ENCODE data around the gene ST6GALNAC1.

ST6GALNAC1 gene

GRCh38 chr17:76585033-76585648 is 58.4 kb downstream of the ST6GALNAC1 start:
- Histone ChIP-seq H3K9ac (ENCODE audit: low read depth, low read length, poor library complexity) (peak overlapping the region; percentile 63), H3K14ac (ENCODE audit: low read length) (no peak overlapping the region), H3K4me1 (ENCODE audit: control insufficient read depth in 2 of 2, insufficient read depth in 1 of 2, low read depth in 1 of 2, low read length in 2 of 2) (peaks cover 15 to 22% of the 10 kb centered on the region in 2 donors), H2AK5ac (ENCODE audit: low read depth, low read length) (no peak overlapping the region), H3K27ac (replicated peaks; ENCODE audit: low read length) (no peak overlapping the region), H2AFZ (ENCODE audit: low read length) (peak overlapping the region; percentile 90), H3K23ac (ENCODE audit: low read depth, low read length, poor library complexity) (peak overlapping the region; percentile 75), H3K4me2 (ENCODE audit: insufficient read depth, low read length, poor library complexity, severe bottlenecking) (peak overlapping the region; percentile 73), H4K91ac (ENCODE audit: low read depth, low read length, poor library complexity) (no peak overlapping the region), H3K18ac (ENCODE audit: low read length) (peak overlapping the region; percentile 79), H4K8ac (ENCODE audit: low read depth, low read length) (no peak overlapping the region), H2BK15ac (ENCODE audit: low read length) (peak overlapping the region; percentile 51), H2BK12ac (ENCODE audit: low read length) (no peak overlapping the region), H3K9me3 (replicated peaks in 1 of 2; ENCODE audit: control insufficient read depth in 2 of 2, insufficient read depth in 1 of 2, low read depth in 1 of 2, low read length in 2 of 2) (peaks cover 0 to 3% of the 10 kb centered on the region in 2 donors), H2BK5ac (ENCODE audit: low read length) (peak overlapping the region; percentile 47), H3K4ac (ENCODE audit: low read length) (no peak overlapping the region), H3K4me3 (ENCODE audit: low read length in 2 of 2) (peak overlapping the region; percentile 9 to 75), H2BK120ac (ENCODE audit: low read depth, low read length) (no peak overlapping the region), H3K27me3 (ENCODE audit: control insufficient read depth in 3 of 3, insufficient read depth in 3 of 3, low read depth in 1 of 3, low read length in 3 of 3) (peaks cover 8 to 80% (median 38%) of the 10 kb centered on the region in 3 experiments), H3K36me3 (replicated peaks in 1 of 2; ENCODE audit: control insufficient read depth in 2 of 2, insufficient read depth in 2 of 2, low read length in 2 of 2) (no peaks in the 10 kb centered on the region), H3K79me1 (ENCODE audit: low read depth, low read length) (no peaks in the 10 kb centered on the region)
- no CpG with 5 or more reads among the region's 62 CpGs for WGBS, 2 donors (ENCODE audit: extremely low coverage in 2 of 2, insufficient read length in 2 of 2, insufficient replicate concordance in 1 of 2)
- DNase-seq (ENCODE audit: low spot score), result peak; percentile 36

GRCh38 chr17:76584427-76585032 is 59.0 kb downstream of the ST6GALNAC1 start:
- no peak overlapping the region for H3K14ac ChIP-seq (ENCODE audit: low read length)
- no peak overlapping the region for H2BK12ac ChIP-seq (ENCODE audit: low read length)
- H2BK5ac ChIP-seq (ENCODE audit: low read length), result no peak overlapping the region
- H3K4me2 ChIP-seq (ENCODE audit: insufficient read depth, low read length, poor library complexity, severe bottlenecking), result peak overlapping the region; percentile 73
- H2BK120ac ChIP-seq (ENCODE audit: low read depth, low read length), result no peak overlapping the region
- peaks cover 8 to 80% (median 38%) of the 10 kb centered on the region in 3 experiments for H3K27me3 ChIP-seq (ENCODE audit: control insufficient read depth in 3 of 3, insufficient read depth in 3 of 3, low read depth in 1 of 3, low read length in 3 of 3)
- peak; percentile 24 for DNase-seq (ENCODE audit: low spot score)
- H4K91ac ChIP-seq (ENCODE audit: low read depth, low read length, poor library complexity), result no peak overlapping the region
- H2AFZ ChIP-seq (ENCODE audit: low read length), result peak overlapping the region; percentile 90
- peaks cover 0 to 3% of the 10 kb centered on the region in 2 donors for H3K9me3 ChIP-seq (replicated peaks in 1 of 2; ENCODE audit: control insufficient read depth in 2 of 2, insufficient read depth in 1 of 2, low read depth in 1 of 2, low read length in 2 of 2)
- H2AK5ac ChIP-seq (ENCODE audit: low read depth, low read length), result no peak overlapping the region
- H3K36me3 ChIP-seq (replicated peaks in 1 of 2; ENCODE audit: control insufficient read depth in 2 of 2, insufficient read depth in 2 of 2, low read length in 2 of 2), result no peaks in the 10 kb centered on the region
- H3K79me1 ChIP-seq (ENCODE audit: low read depth, low read length), result no peaks in the 10 kb centered on the region
- H3K4ac ChIP-seq (ENCODE audit: low read length), result no peak overlapping the region
- H3K23ac ChIP-seq (ENCODE audit: low read depth, low read length, poor library complexity), result no peak overlapping the region
- no peak overlapping the region for H4K8ac ChIP-seq (ENCODE audit: low read depth, low read length)
- no CpG with 5 or more reads among the region's 17 CpGs for WGBS, 2 donors (ENCODE audit: extremely low coverage in 2 of 2, insufficient read length in 2 of 2, insufficient replicate concordance in 1 of 2)
- no peak overlapping the region for H2BK15ac ChIP-seq (ENCODE audit: low read length)
- H3K27ac ChIP-seq (replicated peaks; ENCODE audit: low read length), result no peak overlapping the region
- peaks cover 15 to 22% of the 10 kb centered on the region in 2 donors for H3K4me1 ChIP-seq (ENCODE audit: control insufficient read depth in 2 of 2, insufficient read depth in 1 of 2, low read depth in 1 of 2, low read length in 2 of 2)
- no peak overlapping the region for H3K9ac ChIP-seq (ENCODE audit: low read depth, low read length, poor library complexity)
- H3K18ac ChIP-seq (ENCODE audit: low read length), result peak overlapping the region; percentile 6
- H3K4me3 ChIP-seq (ENCODE audit: low read length in 2 of 2), result peak overlapping the region; percentile 3 to 75

GRCh38 chr17:76582660-76583059 is 60.9 kb downstream of the ST6GALNAC1 start:
- Histone ChIP-seq H3K14ac (ENCODE audit: low read length) (no peak overlapping the region), H2BK120ac (ENCODE audit: low read depth, low read length) (no peak overlapping the region), H3K4me3 (ENCODE audit: low read length in 2 of 2) (no peak overlapping the region), H3K9ac (ENCODE audit: low read depth, low read length, poor library complexity) (no peak overlapping the region), H3K4me2 (ENCODE audit: insufficient read depth, low read length, poor library complexity, severe bottlenecking) (no peak overlapping the region), H2AFZ (ENCODE audit: low read length) (no peak overlapping the region), H3K18ac (ENCODE audit: low read length) (no peak overlapping the region), H3K4ac (ENCODE audit: low read length) (no peak overlapping the region), H3K36me3 (replicated peaks in 1 of 2; ENCODE audit: control insufficient read depth in 2 of 2, insufficient read depth in 2 of 2, low read length in 2 of 2) (no peaks in the 10 kb centered on the region), H3K27ac (replicated peaks; ENCODE audit: low read length) (no peak overlapping the region), H3K27me3 (ENCODE audit: control insufficient read depth in 3 of 3, insufficient read depth in 3 of 3, low read depth in 1 of 3, low read length in 3 of 3) (peaks cover 8 to 65% (median 40%) of the 10 kb centered on the region in 3 experiments), H2BK5ac (ENCODE audit: low read length) (no peak overlapping the region), H3K9me3 (replicated peaks in 1 of 2; ENCODE audit: control insufficient read depth in 2 of 2, insufficient read depth in 1 of 2, low read depth in 1 of 2, low read length in 2 of 2) (peaks cover 0 to 3% of the 10 kb centered on the region in 2 donors), H2BK15ac (ENCODE audit: low read length) (no peak overlapping the region), H2AK5ac (ENCODE audit: low read depth, low read length) (no peak overlapping the region), H3K4me1 (ENCODE audit: control insufficient read depth in 2 of 2, insufficient read depth in 1 of 2, low read depth in 1 of 2, low read length in 2 of 2) (peaks cover 16 to 17% of the 10 kb centered on the region in 2 donors), H3K79me1 (ENCODE audit: low read depth, low read length) (no peaks in the 10 kb centered on the region), H4K8ac (ENCODE audit: low read depth, low read length) (no peak overlapping the region), H3K23ac (ENCODE audit: low read depth, low read length, poor library complexity) (no peak overlapping the region), H4K91ac (ENCODE audit: low read depth, low read length, poor library complexity) (no peak overlapping the region), H2BK12ac (ENCODE audit: low read length) (no peak overlapping the region)
- WGBS, 2 donors (ENCODE audit: extremely low coverage in 2 of 2, insufficient read length in 2 of 2, insufficient replicate concordance in 1 of 2), result no CpG with 5 or more reads among the region's 3 CpGs
- DNase-seq (ENCODE audit: low spot score), result no peak

- Histone ChIP-seq H2AK5ac (ENCODE audit: low read depth, low read length) (peak overlapping the region; percentile 58), H3K18ac (ENCODE audit: low read length) (peak overlapping the region; percentile 19), H3K4me3 (ENCODE audit: low read length in 2 of 2) (no peak overlapping the region), H2AFZ (ENCODE audit: low read length) (no peak overlapping the region), H3K4me2 (ENCODE audit: insufficient read depth, low read length, poor library complexity, severe bottlenecking) (peak overlapping the region; percentile 21), H3K14ac (ENCODE audit: low read length) (no peak overlapping the region), H3K9ac (ENCODE audit: low read depth, low read length, poor library complexity) (no peak overlapping the region), H4K91ac (ENCODE audit: low read depth, low read length, poor library complexity) (no peak overlapping the region), H3K23ac (ENCODE audit: low read depth, low read length, poor library complexity) (no peak overlapping the region), H3K27ac (replicated peaks; ENCODE audit: low read length) (no peak overlapping the region), H3K27me3 (ENCODE audit: control insufficient read depth in 3 of 3, insufficient read depth in 3 of 3, low read depth in 1 of 3, low read length in 3 of 3) (peaks cover 8 to 54% (median 31%) of the 10 kb centered on the region in 3 experiments), H4K8ac (ENCODE audit: low read depth, low read length) (no peak overlapping the region), H3K4me1 (ENCODE audit: control insufficient read depth in 2 of 2, insufficient read depth in 1 of 2, low read depth in 1 of 2, low read length in 2 of 2) (peaks cover 11 to 13% of the 10 kb centered on the region in 2 donors), H3K9me3 (replicated peaks in 1 of 2; ENCODE audit: control insufficient read depth in 2 of 2, insufficient read depth in 1 of 2, low read depth in 1 of 2, low read length in 2 of 2) (no peaks in the 10 kb centered on the region), H2BK5ac (ENCODE audit: low read length) (no peak overlapping the region), H3K4ac (ENCODE audit: low read length) (no peak overlapping the region), H2BK120ac (ENCODE audit: low read depth, low read length) (no peak overlapping the region), H2BK12ac (ENCODE audit: low read length) (no peak overlapping the region), H3K36me3 (replicated peaks in 1 of 2; ENCODE audit: control insufficient read depth in 2 of 2, insufficient read depth in 2 of 2, low read length in 2 of 2) (no peaks in the 10 kb centered on the region), H3K79me1 (ENCODE audit: low read depth, low read length) (no peaks in the 10 kb centered on the region), H2BK15ac (ENCODE audit: low read length) (peak overlapping the region; percentile 76)
- WGBS, 2 donors (ENCODE audit: extremely low coverage in 2 of 2, insufficient read length in 2 of 2, insufficient replicate concordance in 1 of 2), result no CpG with 5 or more reads among the region's 5 CpGs
- no peak for DNase-seq (ENCODE audit: low spot score)
These were observed 62.0 kb downstream of the ST6GALNAC1 start for GRCh38 chr17:76581515-76581914.

All from neuronal stem cell (in vitro differentiated cells).